Naive thymus-derived CD4-positive, alpha-beta T cell (primary cell): ENCODE data around the gene KIAA0930. TPM values are rescaled to one million over a fixed set of nuclear protein-coding genes. Genes with fewer than 3 reads are reported as not detected.

Source experiments
- ATAC-seq: fragments of 150-1000 bp; cut with Tn5 transposase; 2 replicates; pipeline ENCODE4 v1.10.0; 2021; ENCODE audit warnings: mild to moderate bottlenecking, moderate library complexity
- CTCF ChIA-PET: fragments of 350-600 bp; sonication (Branson Sonifier 250); formaldehyde crosslinking; loops from one replicate; lab custom pipeline; 2021; ENCODE audit warnings: antibody characterized with exemption; lab: Charles Lee
- POLR2A ChIA-PET: fragments of 350-600 bp; sonication (Branson Sonifier 250); formaldehyde crosslinking; loops from one replicate; lab custom pipeline; 2021; ENCODE audit warnings: antibody characterized with exemption, inconsistent platforms; lab: Charles Lee
- DNase-seq, 9 donors: peaks; one replicate each; pipeline versions ENCODE4 v3.0.0 to v3.0.0-alpha.2; 2020 to 2022; ENCODE audit warnings: mixed read lengths in 1 of 9
- H3K27ac ChIP-seq: one replicate; pipeline ENCODE4 v1.7.0; 2013; ENCODE audit warnings: mild to moderate bottlenecking, low read depth, low read length, moderate library complexity
- H3K27me3 ChIP-seq, 2 donors: one replicate each; pipeline ENCODE4 v1.7.0; 2013; ENCODE audit warnings: low read length in 2 of 2, mild to moderate bottlenecking in 2 of 2, moderate library complexity in 2 of 2; ENCODE audit not compliant: control insufficient read depth in 2 of 2, insufficient read depth in 2 of 2
- H3K36me3 ChIP-seq, 3 experiments: 1 replicate in 2 of 3; 2 replicates in 1 of 3; pipeline ENCODE4 v1.7.0; 2013; ENCODE audit warnings: low read length in 3 of 3, mild to moderate bottlenecking in 3 of 3, moderate library complexity in 1 of 3; ENCODE audit not compliant: insufficient read depth in 3 of 3, control insufficient read depth in 2 of 3
- H3K4me1 ChIP-seq, 2 donors: one replicate each; pipeline ENCODE4 v1.7.0; 2013; ENCODE audit warnings: low read length in 2 of 2, mild to moderate bottlenecking in 2 of 2, moderate library complexity in 1 of 2; ENCODE audit not compliant: control insufficient read depth in 2 of 2, insufficient read depth in 2 of 2
- H3K4me3 ChIP-seq: 2 replicates; pipeline ENCODE4 v1.7.0; 2013; ENCODE audit warnings: mild to moderate bottlenecking, low read length
- H3K9me3 ChIP-seq, 3 experiments: 1 replicate in 2 of 3; 2 replicates in 1 of 3; pipeline ENCODE4 v1.7.0; 2013; ENCODE audit warnings: low read length in 3 of 3; ENCODE audit not compliant: control insufficient read depth in 2 of 3
- H3K27ac Mint-ChIP-seq, 9 donors: one replicate each; pipeline ENCODE4 v1.8.0; 2020 to 2022; ENCODE audit warnings: mixed read lengths in 9 of 9, mild to moderate bottlenecking in 8 of 9, moderate library complexity in 5 of 9, inconsistent platforms in 2 of 9
- H3K27me3 Mint-ChIP-seq, 5 donors: one replicate each; pipeline ENCODE4 v1.8.0; 2021 to 2022; ENCODE audit warnings: mixed read lengths in 5 of 5, mild to moderate bottlenecking in 1 of 5
- H3K36me3 Mint-ChIP-seq, 5 donors: one replicate each; pipeline ENCODE4 v1.8.0; 2020 to 2022; ENCODE audit warnings: mixed read lengths in 5 of 5, mild to moderate bottlenecking in 3 of 5, inconsistent platforms in 1 of 5
- H3K4me1 Mint-ChIP-seq, 7 donors: one replicate each; pipeline ENCODE4 v1.8.0; 2020 to 2022; ENCODE audit warnings: mixed read lengths in 7 of 7, mild to moderate bottlenecking in 3 of 7, inconsistent platforms in 1 of 7
- H3K4me3 Mint-ChIP-seq, 10 donors: one replicate each; pipeline ENCODE4 v1.8.0; 2020 to 2022; ENCODE audit warnings: mild to moderate bottlenecking in 10 of 10, mixed read lengths in 10 of 10, moderate library complexity in 6 of 10, inconsistent platforms in 2 of 10
- H3K9me3 Mint-ChIP-seq, 11 donors: one replicate each; pipeline ENCODE4 v1.8.0; 2020 to 2022; ENCODE audit warnings: mixed read lengths in 11 of 11, mild to moderate bottlenecking in 4 of 11, inconsistent platforms in 1 of 11, moderate library complexity in 1 of 11
- intact Hi-C, 2 donors: fragments of 100-400 bp; cut with micrococcal nuclease; formaldehyde crosslinking; loops; one replicate each; pipeline ENCODE4 v1.15.1; 2023
- polyA plus RNA-seq, 2 donors: library from polyadenylated mRNA; unstranded; fragments of 300-500 nt; fragmentation: Illumina TruSeq; gene quantifications; one replicate each; pipeline ENCODE4 v1.2.3, GENCODE V29; 2021
- total RNA-seq, 6 experiments: library from RNA in 5 of 6; stranded (reverse) in 5 of 6; gene quantifications; 1 replicate in 5 of 6; 2 replicates in 1 of 6; pipeline ENCODE4 v1.2.3 and lab custom pipeline; 2021 to 2026

The KIAA0930 gene
- total and polyA plus RNA-seq, 7 experiments from 2014 or later: 2.3 to 58.2 (median 21.6) TPM

DNA sequence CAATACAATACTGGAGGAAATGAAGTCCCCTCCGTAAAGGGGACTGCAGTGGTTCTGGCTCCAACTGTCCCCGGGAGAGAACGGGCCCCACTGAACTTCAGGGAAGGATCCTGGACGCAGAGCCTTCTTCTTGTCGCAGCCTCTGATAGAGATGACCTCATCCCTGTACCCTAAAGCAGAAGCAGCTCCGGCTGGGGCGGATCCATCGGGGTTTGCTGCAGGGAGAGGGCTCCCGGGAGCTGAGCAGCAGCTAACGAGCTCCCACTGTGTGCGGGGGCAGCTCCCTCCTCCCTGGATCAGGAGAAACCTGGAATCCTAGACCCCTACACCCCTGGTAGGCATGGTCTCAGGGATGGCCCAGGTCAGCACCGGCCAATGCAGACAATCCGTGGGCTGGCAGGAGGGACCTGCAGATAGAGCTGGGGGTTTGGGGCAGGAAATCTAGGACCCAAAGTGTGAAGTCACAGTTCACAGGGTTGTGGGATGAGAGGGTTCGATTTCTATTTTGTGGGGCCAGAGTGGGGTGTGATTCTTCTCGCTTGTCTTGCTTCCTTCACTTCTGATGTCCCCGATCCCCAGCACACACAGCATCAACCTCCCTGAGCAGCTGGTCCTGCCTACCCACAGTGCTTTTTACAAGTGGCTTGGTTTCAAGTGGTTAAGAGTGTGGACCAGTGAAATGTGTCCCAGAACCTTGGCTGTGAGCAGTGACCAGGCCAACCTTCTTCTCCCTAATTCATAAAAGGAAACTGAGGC, 12.9 kb downstream of the KIAA0930 start:
- ChIA-PET POLR2A (no interaction called here), CTCF (no interaction called here)
- no peak overlapping the region for H3K27ac Mint-ChIP-seq

DNA sequence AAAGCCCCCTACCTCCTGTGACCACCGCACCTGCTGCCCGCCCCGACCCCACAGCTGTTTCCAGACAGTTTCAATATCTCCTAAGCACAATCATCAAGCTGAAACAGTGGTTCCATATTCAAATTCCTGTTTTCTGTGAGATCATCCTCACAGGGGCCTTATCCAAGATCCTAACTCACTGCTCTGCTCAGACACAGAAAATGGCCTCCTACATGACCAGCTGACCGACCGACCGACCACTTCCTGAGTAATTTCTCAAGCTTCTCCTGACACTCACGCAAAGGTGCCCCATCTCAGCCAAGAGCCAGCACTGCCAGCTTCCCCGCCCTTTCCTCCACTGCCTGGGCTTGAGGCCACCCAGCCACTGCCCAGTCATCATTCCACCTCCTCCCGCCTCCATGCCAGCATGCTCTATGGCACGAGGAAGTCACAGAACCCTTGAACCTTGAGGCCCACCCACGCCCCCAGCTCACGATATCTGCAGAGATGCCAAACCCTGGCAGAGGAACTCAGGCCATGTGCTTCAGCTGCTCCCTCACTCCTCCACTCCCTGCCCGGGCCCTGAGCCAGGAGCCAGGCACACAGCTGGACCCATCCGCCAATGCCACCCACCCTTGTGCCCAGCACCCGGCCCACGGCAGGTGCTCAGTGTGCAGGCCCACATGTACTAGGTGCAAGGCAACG, 14.0 kb downstream of the KIAA0930 start:
- H3K4me1 Mint-ChIP-seq: peaks cover 2 to 42% (median 24%) of the 10 kb centered on the region in 7 donors
- DNase-seq (no peak), ATAC-seq (peak; percentile 45)
- no peak overlapping the region for H3K4me3 Mint-ChIP-seq
- CTCF ChIA-PET: no interaction called here
- H3K36me3 Mint-ChIP-seq: peaks cover 0 to 3% (median 0%) of the 10 kb centered on the region in 5 donors
- intact Hi-C loops: no loop called here
- peak overlapping the region in 1 of 9 donors; percentile 20 for H3K27ac Mint-ChIP-seq
- no peaks in the 10 kb centered on the region for H3K9me3 ChIP-seq
- H3K4me1 ChIP-seq: no peaks in the 10 kb centered on the region
- H3K4me3 ChIP-seq: no peak overlapping the region
- H3K27me3 ChIP-seq: no peaks in the 10 kb centered on the region
- no peaks in the 10 kb centered on the region for H3K9me3 Mint-ChIP-seq
- no peaks in the 10 kb centered on the region for H3K36me3 ChIP-seq
- POLR2A ChIA-PET: no interaction called here
- H3K27me3 Mint-ChIP-seq: no peaks in the 10 kb centered on the region
- no peak overlapping the region for H3K27ac ChIP-seq

More for the DNA sequence above, 12.9 kb downstream of the KIAA0930 start:
- Mint-ChIP-seq H3K36me3 (peaks cover 0 to 3% (median 0%) of the 10 kb centered on the region in 5 donors), H3K9me3 (no peaks in the 10 kb centered on the region), H3K27me3 (no peaks in the 10 kb centered on the region), H3K4me1 (peaks cover 2 to 39% (median 20%) of the 10 kb centered on the region in 7 donors), H3K4me3 (no peak overlapping the region)
- ATAC-seq (peak; percentile 48), DNase-seq (no peak)
- H3K4me1 ChIP-seq: no peaks in the 10 kb centered on the region
- no peak overlapping the region for H3K27ac ChIP-seq
- no peaks in the 10 kb centered on the region for H3K9me3 ChIP-seq
- no peaks in the 10 kb centered on the region for H3K36me3 ChIP-seq
- no peaks in the 10 kb centered on the region for H3K27me3 ChIP-seq
- intact Hi-C loops: no loop called here
- H3K4me3 ChIP-seq: no peak overlapping the region

DNA sequence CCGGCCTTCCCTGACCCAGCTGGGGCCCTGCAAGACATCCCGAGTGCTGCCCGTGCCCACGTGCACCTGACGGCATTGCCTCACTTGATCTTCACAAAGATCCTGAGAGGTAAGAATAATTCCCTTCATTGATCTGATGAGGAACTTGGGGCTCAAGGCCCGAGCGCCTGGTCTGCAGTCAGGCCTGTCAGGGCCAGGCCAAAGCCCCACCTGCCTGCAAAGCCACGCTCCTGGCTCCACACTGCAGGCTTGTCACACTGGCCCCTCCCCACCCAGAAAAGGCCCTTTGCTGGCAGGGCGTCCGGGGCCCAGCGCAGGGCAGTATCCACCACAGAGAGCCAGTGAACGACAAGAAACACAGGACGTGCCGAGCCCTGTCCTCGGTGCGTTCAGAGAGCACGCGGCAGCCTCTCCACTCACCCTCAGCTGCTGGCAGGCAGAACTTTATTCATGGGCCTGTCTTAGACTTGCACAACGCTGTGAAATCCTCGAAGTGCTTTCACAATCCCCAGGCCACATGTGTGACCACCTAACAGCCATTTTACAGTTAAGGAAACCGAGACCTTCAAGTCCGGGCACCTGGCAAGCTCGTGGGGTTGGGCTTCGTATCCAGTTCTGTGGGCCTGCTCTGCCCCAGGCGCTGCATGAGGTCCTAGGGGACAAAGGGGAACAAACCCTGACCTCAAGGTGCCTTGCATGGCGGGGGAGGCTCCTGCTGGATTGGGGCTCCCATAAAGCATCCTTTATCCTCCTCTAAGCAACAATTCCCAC, 14.8 kb downstream of the KIAA0930 start:
- peak overlapping the region in 1 of 9 donors; percentile 20 for H3K27ac Mint-ChIP-seq
- H3K4me1 Mint-ChIP-seq: peaks cover 2 to 44% (median 26%) of the 10 kb centered on the region in 7 donors
- POLR2A ChIA-PET: no interaction called here
- no peaks in the 10 kb centered on the region for H3K9me3 Mint-ChIP-seq
- Histone ChIP-seq H3K27me3 (no peaks in the 10 kb centered on the region), H3K36me3 (no peaks in the 10 kb centered on the region), H3K4me3 (no peak overlapping the region), H3K9me3 (no peaks in the 10 kb centered on the region), H3K27ac (no peak overlapping the region), H3K4me1 (no peaks in the 10 kb centered on the region)
- CTCF ChIA-PET: no interaction called here
- H3K4me3 Mint-ChIP-seq: no peak overlapping the region
- ATAC-seq (peak; percentile 65), DNase-seq (no peak)
- H3K27me3 Mint-ChIP-seq: no peaks in the 10 kb centered on the region
- no peaks in the 10 kb centered on the region for H3K36me3 Mint-ChIP-seq
- intact Hi-C loops: no loop called here

DNA sequence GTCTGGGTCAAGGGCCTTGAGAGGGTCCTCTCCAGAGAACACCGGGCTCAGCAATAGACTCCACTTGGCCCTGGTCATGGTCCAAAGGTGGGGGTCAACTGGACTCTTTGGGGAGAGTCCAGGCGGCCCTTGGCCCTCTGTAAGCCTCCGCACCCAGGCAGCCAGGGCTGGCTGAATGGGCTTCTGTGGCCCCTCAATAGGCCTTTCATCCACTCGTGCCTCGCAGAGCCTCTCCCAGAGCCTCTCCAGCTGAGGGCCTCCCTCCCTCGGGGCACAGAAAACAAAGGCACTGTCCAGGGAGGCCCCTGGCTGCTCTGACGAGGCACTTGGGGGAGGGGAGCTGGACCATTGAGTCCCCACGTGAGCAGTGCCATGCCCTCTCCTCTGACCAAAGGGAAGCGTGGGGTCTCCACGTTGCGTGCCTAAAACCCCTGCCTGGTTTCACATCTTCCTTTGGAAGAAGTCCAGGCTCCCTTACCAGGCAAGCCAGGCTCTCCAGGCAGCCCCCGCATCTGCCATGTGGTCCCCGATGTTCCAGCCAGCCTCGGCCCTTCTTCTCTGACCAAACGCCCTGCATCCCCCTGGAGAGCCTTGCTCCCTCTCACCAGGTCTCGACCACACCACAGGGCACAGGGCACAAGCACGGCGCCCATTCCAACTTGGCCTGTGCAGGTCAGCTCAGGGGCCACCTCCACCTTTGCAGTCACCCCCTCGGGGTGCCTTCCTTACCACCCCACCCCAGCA, 15.5 kb downstream of the KIAA0930 start:
- Mint-ChIP-seq H3K36me3 (no peaks in the 10 kb centered on the region), H3K4me3 (no peak overlapping the region), H3K9me3 (no peaks in the 10 kb centered on the region), H3K4me1 (peaks cover 2 to 47% (median 26%) of the 10 kb centered on the region in 7 donors), H3K27ac (no peak overlapping the region), H3K27me3 (no peaks in the 10 kb centered on the region)
- ATAC-seq (no peak), DNase-seq (no peak)
- Histone ChIP-seq H3K36me3 (no peaks in the 10 kb centered on the region), H3K9me3 (no peaks in the 10 kb centered on the region), H3K4me1 (no peaks in the 10 kb centered on the region), H3K4me3 (no peak overlapping the region), H3K27me3 (no peaks in the 10 kb centered on the region), H3K27ac (no peak overlapping the region)
- POLR2A ChIA-PET: no interaction called here
- intact Hi-C loops: no loop called here
- CTCF ChIA-PET: no interaction called here

DNA sequence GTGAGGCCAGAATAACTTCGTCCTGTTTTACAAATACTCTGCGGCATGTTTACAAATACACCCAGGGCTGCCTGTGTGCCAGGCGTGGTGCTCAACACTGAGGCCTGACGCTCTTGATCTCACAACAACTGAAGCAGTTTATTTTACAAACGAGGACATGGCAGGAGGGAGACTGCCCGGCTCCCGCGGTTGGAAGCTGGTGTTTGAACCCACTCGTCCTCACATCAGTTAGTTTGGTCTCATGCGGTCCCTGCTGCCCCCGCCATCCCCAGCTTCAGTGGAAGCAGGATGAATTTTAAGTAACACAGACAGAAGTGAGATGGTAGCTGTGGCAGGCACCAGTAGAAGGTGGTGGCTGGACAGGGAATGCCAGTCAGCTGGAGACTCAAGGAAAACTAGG, 16.4 kb downstream of the KIAA0930 start:
- DNase-seq (no peak), ATAC-seq (no peak)
- Mint-ChIP-seq H3K4me3 (no peak overlapping the region), H3K4me1 (peaks cover 3 to 47% (median 28%) of the 10 kb centered on the region in 7 donors), H3K36me3 (no peaks in the 10 kb centered on the region), H3K27ac (peak overlapping the region in 1 of 9 donors; percentile 8), H3K27me3 (no peaks in the 10 kb centered on the region), H3K9me3 (no peaks in the 10 kb centered on the region)
- Histone ChIP-seq H3K36me3 (no peaks in the 10 kb centered on the region), H3K27ac (no peak overlapping the region), H3K9me3 (no peaks in the 10 kb centered on the region), H3K4me3 (no peak overlapping the region), H3K4me1 (no peaks in the 10 kb centered on the region), H3K27me3 (no peaks in the 10 kb centered on the region)
- intact Hi-C loops: no loop called here
- ChIA-PET CTCF (no interaction called here), POLR2A (no interaction called here)

DNA sequence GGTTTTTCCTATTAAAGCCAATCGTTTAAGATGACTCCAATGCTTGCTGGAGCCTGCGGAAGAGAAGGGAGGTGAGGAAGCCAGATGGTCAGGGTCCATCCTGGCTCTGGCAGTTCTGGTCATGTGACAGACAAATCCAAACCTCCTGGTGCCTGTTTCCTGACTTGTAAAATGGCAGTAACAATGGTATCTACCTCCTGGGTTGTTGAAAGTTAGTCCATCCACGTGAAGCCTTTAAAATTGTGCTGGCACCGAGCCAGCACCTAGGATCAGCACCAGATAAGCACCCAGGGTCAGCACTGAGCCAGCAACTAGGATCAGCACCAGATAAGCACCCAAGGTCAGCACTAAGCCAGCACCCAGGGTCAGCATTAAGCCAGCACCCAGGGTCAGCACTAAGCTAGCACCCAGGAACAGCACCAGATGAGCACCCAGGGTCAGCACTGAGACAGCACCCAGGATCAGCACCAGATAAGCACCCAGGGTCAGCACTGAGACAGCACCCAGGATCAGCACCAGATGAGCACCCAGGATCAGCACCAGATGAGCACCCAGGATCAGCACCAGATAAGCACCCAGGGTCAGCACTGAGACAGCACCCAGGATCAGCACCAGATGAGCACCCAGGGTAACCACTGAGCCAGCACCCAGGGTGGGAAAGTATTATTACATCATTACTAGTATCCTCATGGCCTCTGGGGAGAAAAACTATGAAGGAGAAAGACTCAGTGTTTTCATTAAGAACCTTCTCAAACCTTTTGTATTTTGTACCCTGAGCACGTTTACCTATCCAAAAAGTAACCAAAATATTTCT, 17.2 kb downstream of the KIAA0930 start:
- Histone ChIP-seq H3K4me1 (no peaks in the 10 kb centered on the region), H3K9me3 (no peaks in the 10 kb centered on the region), H3K27ac (no peak overlapping the region), H3K36me3 (no peaks in the 10 kb centered on the region), H3K27me3 (no peaks in the 10 kb centered on the region), H3K4me3 (no peak overlapping the region)
- H3K4me1 Mint-ChIP-seq: peaks cover 6 to 55% (median 30%) of the 10 kb centered on the region in 7 donors
- ChIA-PET CTCF (no interaction called here), POLR2A (no interaction called here)
- ATAC-seq (no peak), DNase-seq (no peak)
- no peaks in the 10 kb centered on the region for H3K9me3 Mint-ChIP-seq
- no peak overlapping the region for H3K4me3 Mint-ChIP-seq
- no peaks in the 10 kb centered on the region for H3K36me3 Mint-ChIP-seq
- peak overlapping the region in 2 of 9 donors; percentile 8 to 29 for H3K27ac Mint-ChIP-seq
- no peaks in the 10 kb centered on the region for H3K27me3 Mint-ChIP-seq
- intact Hi-C loops: no loop called here
